ENCODE results near the gene PDE4B.
"Not testable (repeated sequence)": the region's sequence is repeated elsewhere in the genome, so short reads cannot be mapped to it uniquely, and the experiment has no call there.

Gene PDE4B

GRCh38 chr1:66000033-66000637 is 207.4 kb downstream of the PDE4B start:
- WGBS (ENCODE audit: insufficient coverage, insufficient read length): no CpG with 5 or more reads among the region's 1 CpG
- Histone ChIP-seq H3K36me3 (ENCODE audit: control insufficient read depth, insufficient read depth, low read length) (no peaks in the 10 kb centered on the region), H3K4me3 (ENCODE audit: low read length) (no peak overlapping the region), H3K27me3 (ENCODE audit: control insufficient read depth, insufficient read depth, low read length) (peaks cover 3% of the 10 kb centered on the region; the same call in 1 of the 2 replicates), H3K9me3 (ENCODE audit: control insufficient read depth, insufficient read depth, low read length) (no peaks in the 10 kb centered on the region), H3K4me1 (ENCODE audit: control insufficient read depth, insufficient read depth, low read length) (no peaks in the 10 kb centered on the region; the same call in 1 of the 2 replicates), H3K27ac (ENCODE audit: low read length) (no peak overlapping the region)
- DNase-seq (ENCODE audit: low read depth, low spot score): no peak

GRCh38 chr1:66003690-66004089 is 211.0 kb downstream of the PDE4B start:
- DNase-seq (ENCODE audit: low read depth, low spot score): no peak
- Histone ChIP-seq H3K4me3 (ENCODE audit: low read length) (no peak overlapping the region), H3K27ac (ENCODE audit: low read length) (no peak overlapping the region), H3K27me3 (ENCODE audit: control insufficient read depth, insufficient read depth, low read length) (peaks cover 3% of the 10 kb centered on the region; the same call in 1 of the 2 replicates), H3K4me1 (ENCODE audit: control insufficient read depth, insufficient read depth, low read length) (no peaks in the 10 kb centered on the region; the same call in 1 of the 2 replicates), H3K36me3 (ENCODE audit: control insufficient read depth, insufficient read depth, low read length) (no peaks in the 10 kb centered on the region), H3K9me3 (ENCODE audit: control insufficient read depth, insufficient read depth, low read length) (no peaks in the 10 kb centered on the region)
- WGBS (ENCODE audit: insufficient coverage, insufficient read length): no CpG with 5 or more reads among the region's 1 CpG

- not testable (repeated sequence) for H3K4me1 ChIP-seq (ENCODE audit: control insufficient read depth, insufficient read depth, low read length); H3K9me3 ChIP-seq (ENCODE audit: control insufficient read depth, insufficient read depth, low read length); DNase-seq (ENCODE audit: low read depth, low spot score); H3K4me3 ChIP-seq (ENCODE audit: low read length); H3K27ac ChIP-seq (ENCODE audit: low read length); H3K27me3 ChIP-seq (ENCODE audit: control insufficient read depth, insufficient read depth, low read length); H3K36me3 ChIP-seq (ENCODE audit: control insufficient read depth, insufficient read depth, low read length)
- no CpG with 5 or more reads among the region's 3 CpGs for WGBS (ENCODE audit: insufficient coverage, insufficient read length)
These were observed 213.8 kb downstream of the PDE4B start for GRCh38 chr1:66006534-66006933.

- no peak overlapping the region for H3K4me3 ChIP-seq (ENCODE audit: low read length)
- DNase-seq (ENCODE audit: low read depth, low spot score): no peak
- H3K27me3 ChIP-seq (ENCODE audit: control insufficient read depth, insufficient read depth, low read length): no peaks in the 10 kb centered on the region
- no peaks in the 10 kb centered on the region for H3K4me1 ChIP-seq (ENCODE audit: control insufficient read depth, insufficient read depth, low read length)
- no CpG with 5 or more reads among the region's 3 CpGs for WGBS (ENCODE audit: insufficient coverage, insufficient read length)
- H3K27ac ChIP-seq (ENCODE audit: low read length): no peak overlapping the region
- no peaks in the 10 kb centered on the region for H3K36me3 ChIP-seq (ENCODE audit: control insufficient read depth, insufficient read depth, low read length)
- no peaks in the 10 kb centered on the region for H3K9me3 ChIP-seq (ENCODE audit: control insufficient read depth, insufficient read depth, low read length)
These were observed 219.6 kb downstream of the PDE4B start for GRCh38 chr1:66012106-66012784.

GRCh38 chr1:66013371-66013770 is 220.7 kb downstream of the PDE4B start:
- no peak for DNase-seq (ENCODE audit: low read depth, low spot score)
- WGBS (ENCODE audit: insufficient coverage, insufficient read length): no CpG with 5 or more reads among the region's 3 CpGs
- H3K9me3 ChIP-seq (ENCODE audit: control insufficient read depth, insufficient read depth, low read length): no peaks in the 10 kb centered on the region

GRCh38 chr1:66022904-66023620 is 230.4 kb downstream of the PDE4B start:
- WGBS (ENCODE audit: insufficient coverage, insufficient read length): no CpG with 5 or more reads among the region's 2 CpGs
- no peak for DNase-seq (ENCODE audit: low read depth, low spot score)
- Histone ChIP-seq H3K36me3 (ENCODE audit: control insufficient read depth, insufficient read depth, low read length) (no peaks in the 10 kb centered on the region), H3K4me1 (ENCODE audit: control insufficient read depth, insufficient read depth, low read length) (no peaks in the 10 kb centered on the region), H3K9me3 (ENCODE audit: control insufficient read depth, insufficient read depth, low read length) (no peaks in the 10 kb centered on the region), H3K27me3 (ENCODE audit: control insufficient read depth, insufficient read depth, low read length) (no peaks in the 10 kb centered on the region), H3K27ac (ENCODE audit: low read length) (no peak overlapping the region), H3K4me3 (ENCODE audit: low read length) (no peak overlapping the region)

More at GRCh38 chr1:66013371-66013770, 220.7 kb downstream of the PDE4B start:
- Histone ChIP-seq H3K4me1 (ENCODE audit: control insufficient read depth, insufficient read depth, low read length) (no peaks in the 10 kb centered on the region), H3K4me3 (ENCODE audit: low read length) (no peak overlapping the region), H3K27me3 (ENCODE audit: control insufficient read depth, insufficient read depth, low read length) (no peaks in the 10 kb centered on the region), H3K27ac (ENCODE audit: low read length) (no peak overlapping the region), H3K36me3 (ENCODE audit: control insufficient read depth, insufficient read depth, low read length) (no peaks in the 10 kb centered on the region)

GRCh38 chr1:66025188-66025587 is 232.5 kb downstream of the PDE4B start:
- no peaks in the 10 kb centered on the region for H3K4me1 ChIP-seq (ENCODE audit: control insufficient read depth, insufficient read depth, low read length)

GRCh38 chr1:66028035-66028434 is 235.3 kb downstream of the PDE4B start:
- WGBS (ENCODE audit: insufficient coverage, insufficient read length): no CpG with 5 or more reads among the region's 3 CpGs
- Histone ChIP-seq H3K4me3 (ENCODE audit: low read length) (no peak overlapping the region), H3K4me1 (ENCODE audit: control insufficient read depth, insufficient read depth, low read length) (no peaks in the 10 kb centered on the region), H3K9me3 (ENCODE audit: control insufficient read depth, insufficient read depth, low read length) (no peaks in the 10 kb centered on the region), H3K27ac (ENCODE audit: low read length) (no peak overlapping the region), H3K27me3 (ENCODE audit: control insufficient read depth, insufficient read depth, low read length) (no peaks in the 10 kb centered on the region), H3K36me3 (ENCODE audit: control insufficient read depth, insufficient read depth, low read length) (no peaks in the 10 kb centered on the region)
- DNase-seq (ENCODE audit: low read depth, low spot score): no peak

More at GRCh38 chr1:66025188-66025587, 232.5 kb downstream of the PDE4B start:
- no peaks in the 10 kb centered on the region for H3K9me3 ChIP-seq (ENCODE audit: control insufficient read depth, insufficient read depth, low read length)
- H3K27ac ChIP-seq (ENCODE audit: low read length): no peak overlapping the region
- no peak overlapping the region for H3K4me3 ChIP-seq (ENCODE audit: low read length)
- H3K27me3 ChIP-seq (ENCODE audit: control insufficient read depth, insufficient read depth, low read length): no peaks in the 10 kb centered on the region
- DNase-seq (ENCODE audit: low read depth, low spot score): no peak
- no peaks in the 10 kb centered on the region for H3K36me3 ChIP-seq (ENCODE audit: control insufficient read depth, insufficient read depth, low read length)

GRCh38 chr1:66033781-66034180 is 241.1 kb downstream of the PDE4B start:
- no peaks in the 10 kb centered on the region for H3K9me3 ChIP-seq (ENCODE audit: control insufficient read depth, insufficient read depth, low read length)

GRCh38 chr1:66035616-66036245 is 243.0 kb downstream of the PDE4B start:
- Histone ChIP-seq H3K27me3 (ENCODE audit: control insufficient read depth, insufficient read depth, low read length) (no peaks in the 10 kb centered on the region), H3K9me3 (ENCODE audit: control insufficient read depth, insufficient read depth, low read length) (no peaks in the 10 kb centered on the region), H3K36me3 (ENCODE audit: control insufficient read depth, insufficient read depth, low read length) (no peaks in the 10 kb centered on the region), H3K4me3 (ENCODE audit: low read length) (no peak overlapping the region), H3K4me1 (ENCODE audit: control insufficient read depth, insufficient read depth, low read length) (no peaks in the 10 kb centered on the region), H3K27ac (ENCODE audit: low read length) (no peak overlapping the region)
- no peak for DNase-seq (ENCODE audit: low read depth, low spot score)
- WGBS (ENCODE audit: insufficient coverage, insufficient read length): no CpG with 5 or more reads among the region's 1 CpG

More at GRCh38 chr1:66033781-66034180, 241.1 kb downstream of the PDE4B start:
- Histone ChIP-seq H3K36me3 (ENCODE audit: control insufficient read depth, insufficient read depth, low read length) (no peaks in the 10 kb centered on the region), H3K27me3 (ENCODE audit: control insufficient read depth, insufficient read depth, low read length) (no peaks in the 10 kb centered on the region), H3K27ac (ENCODE audit: low read length) (no peak overlapping the region), H3K4me3 (ENCODE audit: low read length) (no peak overlapping the region), H3K4me1 (ENCODE audit: control insufficient read depth, insufficient read depth, low read length) (no peaks in the 10 kb centered on the region)
- no peak for DNase-seq (ENCODE audit: low read depth, low spot score)
- no CpG with 5 or more reads among the region's 1 CpG for WGBS (ENCODE audit: insufficient coverage, insufficient read length)
